Activated T-helper 17 cell treated with anti-CD3 and anti-CD28 coated beads, Interleukin-2, amount 50 U/mL, for 72 hours (primary cell): Measurements from ENCODE around the gene PDGFRB. TPM values are rescaled to one million over a fixed set of nuclear protein-coding genes. Genes with fewer than 3 reads are reported as not detected.

Experiments
- ATAC-seq: fragments of 150-1000 bp; cut with Tn5 transposase; replicated peaks from 2 replicates; pipeline ENCODE4 v1.10.0; 2021; ENCODE audit warnings: mild to moderate bottlenecking, moderate library complexity
- H3K27ac Mint-ChIP-seq: one replicate; pipeline ENCODE4 v1.8.0; 2022; ENCODE audit warnings: mixed read lengths
- H3K27me3 Mint-ChIP-seq: one replicate; pipeline ENCODE4 v1.8.0; 2022; ENCODE audit warnings: mixed read lengths
- H3K36me3 Mint-ChIP-seq: one replicate; pipeline ENCODE4 v1.8.0; 2022; ENCODE audit warnings: low read depth, mild to moderate bottlenecking, mixed read lengths
- H3K4me1 Mint-ChIP-seq: one replicate; pipeline ENCODE4 v1.8.0; 2022; ENCODE audit warnings: mixed read lengths
- H3K4me3 Mint-ChIP-seq: one replicate; pipeline ENCODE4 v1.8.0; 2022; ENCODE audit warnings: mild to moderate bottlenecking, mixed read lengths
- H3K9me3 Mint-ChIP-seq: one replicate; pipeline ENCODE4 v1.8.0; 2022; ENCODE audit warnings: mixed read lengths
- total RNA-seq, 2 donors: library from RNA; stranded (reverse); gene quantifications; one replicate each; pipeline ENCODE4 v1.2.3, GENCODE V29; 2022

PDGFRB gene
- total RNA-seq, 2 donors from 2014 or later = 0.26 to 0.76 TPM

- Mint-ChIP-seq H3K4me3 (no peak overlapping the region), H3K36me3 (no peaks in the 10 kb centered on the region), H3K27me3 (no peaks in the 10 kb centered on the region), H3K27ac (no peak overlapping the region), H3K4me1 (peaks cover 6% of the 10 kb centered on the region), H3K9me3 (no peaks in the 10 kb centered on the region)
- ATAC-seq = no peak
Observed at GRCh38 chr5:150068071-150068470, 87.6 kb downstream of the PDGFRB start.

- Mint-ChIP-seq H3K27me3 (no peaks in the 10 kb centered on the region), H3K36me3 (no peaks in the 10 kb centered on the region), H3K4me1 (peaks cover 6% of the 10 kb centered on the region), H3K27ac (peak overlapping the region; percentile 87), H3K4me3 (peak overlapping the region; percentile 35), H3K9me3 (no peaks in the 10 kb centered on the region)
- ATAC-seq = peak; percentile 21
Observed at GRCh38 chr5:150067405-150067960, 88.2 kb downstream of the PDGFRB start.

GRCh38 chr5:150066901-150067396 lies 88.7 kb downstream of the PDGFRB start:
- H3K4me1 Mint-ChIP-seq = peaks cover 6% of the 10 kb centered on the region
- H3K4me3 Mint-ChIP-seq = peak overlapping the region; percentile 35
- no peaks in the 10 kb centered on the region for H3K36me3 Mint-ChIP-seq
- no peaks in the 10 kb centered on the region for H3K9me3 Mint-ChIP-seq
- ATAC-seq = peak; percentile 92
- H3K27ac Mint-ChIP-seq = peak overlapping the region; percentile 87
- H3K27me3 Mint-ChIP-seq = no peaks in the 10 kb centered on the region

GRCh38 chr5:150066436-150066835 lies 89.2 kb downstream of the PDGFRB start:
- ATAC-seq = no peak
- peak overlapping the region; percentile 87 for H3K27ac Mint-ChIP-seq
- H3K4me3 Mint-ChIP-seq = no peak overlapping the region

DNA sequence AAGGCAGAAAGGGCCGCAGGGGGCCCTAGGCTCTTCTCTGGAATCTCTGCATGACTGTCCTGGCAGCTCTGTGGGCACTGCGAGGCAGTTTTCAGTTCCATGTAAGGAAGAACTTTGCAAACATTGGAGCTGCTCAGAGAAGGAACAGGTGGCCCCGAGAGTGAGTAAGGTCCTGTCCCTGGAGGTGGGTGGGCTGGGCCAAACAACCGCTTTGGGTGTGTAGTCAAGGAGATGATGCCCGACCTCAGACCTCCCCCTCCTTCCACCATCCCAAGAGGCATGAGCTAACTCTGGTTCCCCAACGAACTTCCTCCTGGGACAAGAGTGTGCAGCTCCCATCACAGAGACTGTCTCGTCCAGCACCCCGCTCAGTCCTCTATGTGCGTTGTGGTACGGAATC lies 89.8 kb downstream of the PDGFRB start:
- ATAC-seq = no peak
- Mint-ChIP-seq H3K4me1 (peaks cover 6% of the 10 kb centered on the region), H3K27ac (peak overlapping the region; percentile 87), H3K36me3 (no peaks in the 10 kb centered on the region), H3K27me3 (no peaks in the 10 kb centered on the region), H3K9me3 (no peaks in the 10 kb centered on the region), H3K4me3 (no peak overlapping the region)

More at GRCh38 chr5:150066436-150066835, 89.2 kb downstream of the PDGFRB start:
- H3K9me3 Mint-ChIP-seq = no peaks in the 10 kb centered on the region
- no peaks in the 10 kb centered on the region for H3K27me3 Mint-ChIP-seq
- peaks cover 6% of the 10 kb centered on the region for H3K4me1 Mint-ChIP-seq
- H3K36me3 Mint-ChIP-seq = no peaks in the 10 kb centered on the region

GRCh38 chr5:150065346-150065745 lies 90.3 kb downstream of the PDGFRB start:
- no peak for ATAC-seq
- peaks cover 6% of the 10 kb centered on the region for H3K4me1 Mint-ChIP-seq
- H3K4me3 Mint-ChIP-seq = no peak overlapping the region
- no peak overlapping the region for H3K27ac Mint-ChIP-seq
- no peaks in the 10 kb centered on the region for H3K36me3 Mint-ChIP-seq
- no peaks in the 10 kb centered on the region for H3K9me3 Mint-ChIP-seq
- H3K27me3 Mint-ChIP-seq = no peaks in the 10 kb centered on the region

DNA sequence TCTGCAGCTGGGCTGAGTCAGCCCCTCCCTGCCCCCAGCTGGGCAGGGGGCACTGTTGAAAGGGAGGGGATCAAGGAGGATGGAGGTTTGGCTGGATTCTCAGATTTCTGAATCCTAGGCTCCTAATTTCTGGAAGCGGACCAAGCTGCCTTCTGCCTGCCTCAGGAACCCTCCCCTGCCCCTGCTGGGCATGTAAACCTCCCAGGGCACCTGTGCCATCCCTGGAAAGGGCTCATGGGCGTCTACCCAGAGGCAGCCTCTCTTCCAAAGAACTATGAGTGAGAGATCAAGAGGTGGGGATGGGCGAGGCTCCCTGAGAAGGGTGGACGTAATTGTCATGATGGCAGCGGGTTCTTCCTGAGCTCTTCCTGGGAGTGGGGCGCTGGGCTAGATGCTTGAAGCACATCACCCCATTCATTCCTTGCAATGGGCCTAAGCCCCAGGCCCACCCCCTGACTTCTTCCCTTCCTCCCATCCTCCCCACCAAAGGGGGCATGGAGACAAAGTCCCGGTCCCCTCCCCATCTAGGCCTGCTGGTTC lies 90.9 kb downstream of the PDGFRB start:
- peaks cover 6% of the 10 kb centered on the region for H3K4me1 Mint-ChIP-seq
- no peak overlapping the region for H3K27ac Mint-ChIP-seq
- no peaks in the 10 kb centered on the region for H3K27me3 Mint-ChIP-seq
- H3K36me3 Mint-ChIP-seq = no peaks in the 10 kb centered on the region
- no peak overlapping the region for H3K4me3 Mint-ChIP-seq
- no peaks in the 10 kb centered on the region for H3K9me3 Mint-ChIP-seq
- no peak for ATAC-seq

Other genes starting within 250 kb of the PDGFRB start
- gene PDE6A, start 211.1 kb downstream of the PDGFRB start, total RNA-seq = not detected
- 1 to 10 TPM; 6.9 to 8.9 TPM for gene SLC26A2, start 195.1 kb downstream of the PDGFRB start, total RNA-seq
- 1 to 10 TPM; 2.4 to 3.3 TPM for gene TIGD6, start 155.2 kb downstream of the PDGFRB start, total RNA-seq
- gene HMGXB3, start 155.1 kb downstream of the PDGFRB start, total RNA-seq = 10 to 100 TPM; 28.2 to 42.6 TPM
- 1 to 10 TPM in 1 of 2 donors, under 1 TPM in 1; 0.87 to 2.8 TPM for gene CSF1R, start 69.3 kb downstream of the PDGFRB start, total RNA-seq
- not detected for gene CDX1, start 10.9 kb upstream of the PDGFRB start, total RNA-seq
- gene SLC6A7, start 34.2 kb upstream of the PDGFRB start, total RNA-seq = not detected
- gene CAMK2A, start 133.9 kb upstream of the PDGFRB start, total RNA-seq = not detected
- gene ARSI, start 147.1 kb upstream of the PDGFRB start, total RNA-seq = not detected
- 100 to 1,000 TPM in 1 of 2 donors, 10 to 100 TPM in 1; 55.3 to 117 TPM for gene TCOF1, start 201.9 kb upstream of the PDGFRB start, total RNA-seq